NB4 (cell line): ENCODE data around the gene SCYGR3.

Source experiments
- DNase-seq: peaks from one replicate; pipeline ENCODE4 v3.0.0; 2010; ENCODE audit warnings: low read depth
- H3K4me3 ChIP-seq: one replicate; pipeline ENCODE4 v1.5.1; 2011; ENCODE audit warnings: mild to moderate bottlenecking, low read depth, low read length, moderate library complexity
- MAX ChIP-seq: IDR thresholded peaks from 2 replicates; pipeline ENCODE4 v1.6.1; 2011; ENCODE audit warnings: low read depth, low read length
- MYC ChIP-seq: IDR thresholded peaks from 2 replicates; pipeline ENCODE4 v1.6.1; 2011; ENCODE audit warnings: low read depth, low read length
- POLR2A ChIP-seq: IDR thresholded peaks from 2 replicates; pipeline ENCODE4 v1.6.1; 2011; ENCODE audit warnings: mild to moderate bottlenecking; ENCODE audit not compliant: insufficient read length; ENCODE audit errors: extremely low read depth
- TF ChIP-seq, protein P1 (sequence below): IDR thresholded peaks from one replicate; pipeline ENCODE4 v1.5.1; 2012; ENCODE audit warnings: low read depth, low read length

The SCYGR3 gene

GRCh38 chr2:227592694-227593387, 21.8 kb downstream of the SCYGR3 start:
- DNase-seq, result no peak
- H3K4me3 ChIP-seq, result no peak overlapping the region
- TF ChIP-seq MYC, result no peak
- TF ChIP-seq, protein P1, sequence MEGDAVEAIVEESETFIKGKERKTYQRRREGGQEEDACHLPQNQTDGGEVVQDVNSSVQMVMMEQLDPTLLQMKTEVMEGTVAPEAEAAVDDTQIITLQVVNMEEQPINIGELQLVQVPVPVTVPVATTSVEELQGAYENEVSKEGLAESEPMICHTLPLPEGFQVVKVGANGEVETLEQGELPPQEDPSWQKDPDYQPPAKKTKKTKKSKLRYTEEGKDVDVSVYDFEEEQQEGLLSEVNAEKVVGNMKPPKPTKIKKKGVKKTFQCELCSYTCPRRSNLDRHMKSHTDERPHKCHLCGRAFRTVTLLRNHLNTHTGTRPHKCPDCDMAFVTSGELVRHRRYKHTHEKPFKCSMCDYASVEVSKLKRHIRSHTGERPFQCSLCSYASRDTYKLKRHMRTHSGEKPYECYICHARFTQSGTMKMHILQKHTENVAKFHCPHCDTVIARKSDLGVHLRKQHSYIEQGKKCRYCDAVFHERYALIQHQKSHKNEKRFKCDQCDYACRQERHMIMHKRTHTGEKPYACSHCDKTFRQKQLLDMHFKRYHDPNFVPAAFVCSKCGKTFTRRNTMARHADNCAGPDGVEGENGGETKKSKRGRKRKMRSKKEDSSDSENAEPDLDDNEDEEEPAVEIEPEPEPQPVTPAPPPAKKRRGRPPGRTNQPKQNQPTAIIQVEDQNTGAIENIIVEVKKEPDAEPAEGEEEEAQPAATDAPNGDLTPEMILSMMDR, result no peak
- no peak for TF ChIP-seq MAX
- no peak for TF ChIP-seq POLR2A

- no peak for DNase-seq
- TF ChIP-seq POLR2A (no peak), MYC (no peak), MAX (no peak)
- TF ChIP-seq, protein P1, result no peak
- no peak overlapping the region for H3K4me3 ChIP-seq
These were observed 32.3 kb downstream of the SCYGR3 start for GRCh38 chr2:227582369-227582768.

DNA sequence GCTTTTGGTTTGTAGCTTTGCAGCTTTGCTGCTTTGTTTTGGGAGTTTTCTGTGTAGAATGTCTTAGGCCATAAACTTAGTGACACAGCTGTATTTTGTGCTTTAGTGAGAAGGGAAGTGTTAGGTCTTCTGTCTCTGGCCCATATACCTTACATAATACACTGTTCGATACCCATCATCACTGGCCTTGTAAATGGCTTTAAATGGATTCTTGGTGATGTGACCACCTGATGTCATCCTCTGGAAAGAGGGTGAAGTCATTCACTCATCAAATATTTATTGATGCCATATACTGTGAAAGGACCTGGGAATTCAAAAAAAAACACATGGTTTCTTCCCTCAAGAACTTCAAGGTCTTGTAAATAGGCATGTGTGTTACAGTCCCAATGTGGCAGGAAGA, 34.8 kb downstream of the SCYGR3 start:
- no peak for DNase-seq
- TF ChIP-seq MAX, result no peak
- TF ChIP-seq MYC, result no peak
- no peak for TF ChIP-seq POLR2A
- TF ChIP-seq, protein P1, result no peak
- H3K4me3 ChIP-seq, result no peak overlapping the region

- H3K4me3 ChIP-seq, result no peak overlapping the region
- DNase-seq, result no peak
- TF ChIP-seq MYC (no peak), MAX (no peak), POLR2A (no peak)
- TF ChIP-seq, protein P1, result no peak
These were observed 36.0 kb downstream of the SCYGR3 start for GRCh38 chr2:227578642-227579041.

DNA sequence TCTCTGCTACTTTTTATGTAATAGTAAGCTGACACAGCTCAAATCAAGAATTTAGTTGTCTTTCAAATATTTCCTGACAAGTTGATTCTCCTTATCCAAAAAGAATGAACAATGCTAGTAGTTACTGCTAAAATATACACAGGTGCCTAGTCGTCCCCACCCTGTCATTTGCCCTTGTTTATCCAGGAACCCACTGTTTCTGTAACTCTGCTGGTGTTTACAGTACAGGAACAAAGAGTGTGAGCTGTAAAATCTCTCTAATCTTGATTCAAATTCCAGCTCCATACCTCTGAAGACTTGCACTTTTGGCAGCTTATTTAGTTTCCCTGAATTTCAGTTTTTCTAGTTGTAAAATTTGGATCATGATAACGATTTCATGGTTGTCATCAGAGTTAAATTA, 37.1 kb downstream of the SCYGR3 start:
- TF ChIP-seq, protein P1, result no peak
- TF ChIP-seq MAX (no peak), MYC (no peak), POLR2A (no peak)
- DNase-seq, result no peak
- H3K4me3 ChIP-seq, result no peak overlapping the region

DNA sequence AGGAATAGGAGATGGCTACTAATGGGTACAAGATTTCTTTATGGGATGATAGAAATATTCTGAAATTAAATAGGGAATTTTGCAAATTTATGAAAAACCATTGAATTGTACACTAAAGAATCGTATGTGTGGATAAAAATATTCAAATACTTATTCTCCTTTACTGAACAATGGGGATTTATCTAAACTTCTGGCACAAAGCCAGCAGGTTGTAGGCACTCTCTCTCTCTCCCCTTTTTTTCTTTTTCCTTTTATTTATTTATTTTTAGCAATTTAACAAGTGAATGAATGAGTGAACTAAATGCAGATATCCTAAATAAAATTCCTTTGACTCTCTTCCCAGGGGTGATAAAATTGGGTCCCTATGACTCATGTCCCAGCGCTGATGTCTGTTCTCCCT, 37.8 kb downstream of the SCYGR3 start:
- H3K4me3 ChIP-seq, result no peak overlapping the region
- TF ChIP-seq, protein P1, result no peak
- TF ChIP-seq POLR2A (no peak), MYC (no peak), MAX (no peak)
- no peak for DNase-seq
